SK-N-SH (cell line): ENCODE data around the gene WASF3. TPM values are rescaled to one million over a fixed set of nuclear protein-coding genes. Genes with fewer than 3 reads are reported as not detected.
A peak's percentile ranks its signal among the peaks of the same experiment; 100 is the strongest.
"Not testable (repeated sequence)": the region's sequence is repeated elsewhere in the genome, so short reads cannot be mapped to it uniquely, and the experiment has no call there.

Experiments
- CTCF ChIA-PET: fragments of 300-600, 350-600 bp; formaldehyde crosslinking; extraction: SDS; loops from one replicate; lab custom pipeline; 2021; lab: Yijun Ruan, JAX
- POLR2A ChIA-PET: fragments of 350-600 bp; sonication (Branson Sonifier 250); formaldehyde crosslinking; extraction: SDS; loops from one replicate; lab custom pipeline; 2020; ENCODE audit warnings: antibody characterized with exemption, inconsistent platforms; lab: Yijun Ruan, JAX
- DNase-seq: peaks from one replicate; pipeline ENCODE4 v3.0.0; 2012
- H2AFZ ChIP-seq: fragments of 200-600 bp; sonication (generic); 2 replicates; pipeline ENCODE4 v1.8.1; 2016; ENCODE audit warnings: antibody characterized with exemption, mild to moderate bottlenecking, low read depth
- H3F3A ChIP-seq: fragments of 200-600 bp; sonication (generic); replicated peaks from 2 replicates; pipeline ENCODE3; 2016; ENCODE audit warnings: antibody characterized with exemption, mild to moderate bottlenecking; ENCODE audit not compliant: insufficient read depth
- H3K27ac ChIP-seq, 2 experiments: fragments of 200-500 bp in 1 of 2; fragments of 200-600 bp in 1 of 2; sonication (Bioruptor generic) in 1 of 2; sonication (generic), shearing (Covaris generic) in 1 of 2; 2 replicates each; pipeline versions ENCODE4 v1.5.1 to v1.6.1; 2014 to 2016; ENCODE audit warnings: low read depth in 2 of 2, inconsistent platforms in 1 of 2, low read length in 1 of 2, mild to moderate bottlenecking in 1 of 2, mixed read lengths in 1 of 2
- H3K27me3 ChIP-seq: fragments of 200-600 bp; sonication (generic), shearing (Covaris generic); 2 replicates; pipeline ENCODE4 v1.6.1; 2016; ENCODE audit warnings: mixed run types; ENCODE audit not compliant: insufficient read depth
- H3K36me3 ChIP-seq, 2 experiments: fragments of 200-500 bp in 1 of 2; fragments of 200-600 bp in 1 of 2; sonication (Bioruptor generic) in 1 of 2; sonication (generic) in 1 of 2; replicated peaks in 1 of 2; 2 replicates each; pipeline versions ENCODE3 to v1.5.1; 2014 to 2016; ENCODE audit warnings: low read length in 1 of 2, mild to moderate bottlenecking in 1 of 2; ENCODE audit not compliant: insufficient read depth in 2 of 2, control insufficient read depth in 1 of 2
- H3K4me1 ChIP-seq, 2 experiments: fragments of 200-500 bp in 1 of 2; fragments of 200-600 bp in 1 of 2; sonication (Bioruptor generic) in 1 of 2; sonication (generic), shearing (Covaris generic) in 1 of 2; 2 replicates each; pipeline versions ENCODE4 v1.5.1 to v1.6.1; 2014 to 2016; ENCODE audit warnings: low read depth in 1 of 2, low read length in 1 of 2, mixed run types in 1 of 2; ENCODE audit not compliant: insufficient read depth in 2 of 2, control insufficient read depth in 1 of 2
- H3K4me2 ChIP-seq: fragments of 200-600 bp; sonication (generic), shearing (Covaris generic); 2 replicates; pipeline ENCODE4 v1.6.1; 2017; ENCODE audit warnings: mixed run types
- H3K4me3 ChIP-seq, 2 experiments: fragments of 200-500 bp in 1 of 2; fragments of 200-600 bp in 1 of 2; sonication (Bioruptor generic) in 1 of 2; sonication (generic), shearing (Covaris generic) in 1 of 2; 2 replicates each; pipeline versions ENCODE4 v1.5.1 to v1.8.1; 2014 to 2016; ENCODE audit warnings: low read depth in 2 of 2, inconsistent platforms in 1 of 2, low read length in 1 of 2, mild to moderate bottlenecking in 1 of 2, mixed read lengths in 1 of 2, moderate library complexity in 1 of 2
- H3K79me2 ChIP-seq: fragments of 200-600 bp; sonication (generic); 2 replicates; pipeline ENCODE4 v1.8.1; 2017; ENCODE audit warnings: mild to moderate bottlenecking; ENCODE audit not compliant: insufficient read depth
- H3K9ac ChIP-seq: fragments of 200-600 bp; sonication (generic); 2 replicates; pipeline ENCODE4 v1.6.1; 2017; ENCODE audit warnings: mixed run types
- H3K9me2 ChIP-seq: fragments of 200-600 bp; sonication (generic); 2 replicates; pipeline ENCODE4 v1.6.1; 2017; ENCODE audit warnings: mixed run types
- H3K9me3 ChIP-seq: fragments of 200-600 bp; sonication (generic); 2 replicates; pipeline ENCODE4 v1.6.1; 2017; ENCODE audit warnings: mixed run types, mild to moderate bottlenecking, moderate library complexity
- H4K20me1 ChIP-seq: fragments of 200-600 bp; sonication (generic); 2 replicates; pipeline ENCODE4 v1.6.1; 2017; ENCODE audit warnings: mild to moderate bottlenecking, mixed run types; ENCODE audit not compliant: insufficient read depth
- EZH2phosphoT487 ChIP-seq: fragments of 200-600 bp; sonication (generic); IDR thresholded peaks from 2 replicates; pipeline ENCODE4 v1.6.1; 2017; ENCODE audit warnings: low read depth, mixed run types, mild to moderate bottlenecking, antibody characterized with exemption, moderate library complexity, borderline replicate concordance
- FOSL2 ChIP-seq: IDR thresholded peaks from 2 replicates; pipeline ENCODE4 v1.4.0; 2012; ENCODE audit warnings: low read depth, mild to moderate bottlenecking, moderate library complexity, borderline replicate concordance
- MEF2A ChIP-seq: IDR thresholded peaks from 2 replicates; pipeline ENCODE4 v1.4.0; 2012; ENCODE audit warnings: low read depth, borderline replicate concordance
- NFIC ChIP-seq: IDR thresholded peaks from 2 replicates; pipeline ENCODE4 v1.4.0; 2012; ENCODE audit warnings: borderline replicate concordance
- POLR2AphosphoS5 ChIP-seq: IDR thresholded peaks from 2 replicates; pipeline ENCODE4 v1.6.1; 2012; ENCODE audit warnings: low read depth, low read length
- RAD21 ChIP-seq: IDR thresholded peaks from 2 replicates; pipeline ENCODE4 v1.6.1; 2012; ENCODE audit warnings: mild to moderate bottlenecking, low read length
- SIN3A ChIP-seq: IDR thresholded peaks from 2 replicates; pipeline ENCODE4 v1.6.1; 2012; ENCODE audit warnings: low read depth, mild to moderate bottlenecking, low read length, moderate library complexity, borderline replicate concordance
- WGBS: methylation state at CpG from one replicate; pipeline ENCODE4 v1.1.6; 2017; ENCODE audit warnings: low lambda C conversion rate; 5-methylcytosine and 5-hydroxymethylcytosine counted together
- polyA plus RNA-seq, 3 experiments: library from polyadenylated mRNA; depleted of rRNA; stranded (reverse); fragments of >200 nt; gene quantifications; 2 replicates each; pipeline ENCODE4 v1.2.3, GENCODE V29; 2012

Gene WASF3
- polyA plus RNA-seq, 1 of the 3 experiments (the other 2 are of a cell fraction), result 10.4 TPM

- no peaks in the 10 kb centered on the region for H3K4me1 ChIP-seq
- no peaks in the 10 kb centered on the region for H4K20me1 ChIP-seq
- H2AFZ ChIP-seq, result no peak overlapping the region
- TF ChIP-seq POLR2AphosphoS5 (no peak), RAD21 (peak; percentile 40; the same call in 1 of the 2 replicates)
- peaks cover 3 to 25% of the 10 kb centered on the region in 2 experiments for H3K36me3 ChIP-seq
- no peaks in the 10 kb centered on the region for H3K9me2 ChIP-seq
- H3K4me3 ChIP-seq, result no peak overlapping the region
- H3K9me3 ChIP-seq, result 0 out of 2 replicates have a peak, but pooled peaks cover 12% of the 10 kb centered on the region
- CTCF ChIA-PET, result interaction anchor here (0.9 to 1.6 kb wide), 4 partner anchors 10 to 132 kb away, joined by 3 to 5 read pairs (median 4); no protein-coding TSS in a partner anchor
- no peak overlapping the region for H3K4me2 ChIP-seq
- H3K79me2 ChIP-seq, result peaks cover 23% of the 10 kb centered on the region
- peaks cover 5% of the 10 kb centered on the region for H3F3A ChIP-seq
- DNase-seq, result no peak
- no peaks in the 10 kb centered on the region for H3K27me3 ChIP-seq
- H3K9ac ChIP-seq, result no peak overlapping the region
- 90% methylated on average over 4 of the region's 8 CpGs for WGBS
- no peak overlapping the region for H3K27ac ChIP-seq
- POLR2A ChIA-PET, result no interaction called here
Measured at GRCh38 chr13:26628706-26629105, 71.2 kb downstream of the WASF3 start.

DNA sequence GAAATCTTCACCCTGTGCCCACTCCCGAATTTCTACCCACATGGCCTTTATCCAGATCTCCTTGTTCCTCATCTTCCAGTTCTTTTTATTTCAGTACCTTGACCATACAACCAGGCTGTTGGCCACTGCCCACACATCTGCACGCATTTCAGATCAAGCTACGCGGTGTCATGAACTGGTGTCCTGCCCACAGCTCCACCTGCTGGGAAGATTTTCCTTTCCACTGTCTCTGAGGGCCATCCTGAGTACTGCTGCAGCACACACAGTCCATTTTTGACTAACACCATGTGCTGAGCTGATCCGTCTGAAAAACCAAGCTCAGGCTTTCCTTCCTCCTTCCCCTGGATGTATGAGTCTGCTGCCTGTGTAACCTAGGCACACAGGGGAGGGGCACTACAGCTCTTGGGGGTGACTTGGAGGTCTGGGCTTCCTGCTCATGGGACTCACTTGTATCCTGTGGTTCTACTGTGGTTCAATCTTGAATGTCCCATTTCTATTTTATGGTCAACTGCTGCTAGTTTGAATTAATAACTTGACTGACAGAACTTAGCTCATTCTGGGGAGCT, 71.9 kb downstream of the WASF3 start:
- DNase-seq, result no peak
- Histone ChIP-seq H3K9ac (no peak overlapping the region), H3K79me2 (peaks cover 29% of the 10 kb centered on the region), H3K36me3 (peaks cover 3 to 20% of the 10 kb centered on the region in 2 experiments)
- TF ChIP-seq NFIC, result no peak
- no peak for TF ChIP-seq SIN3A
- no peak for TF ChIP-seq MEF2A
- TF ChIP-seq FOSL2, result no peak
- TF ChIP-seq EZH2phosphoT487, result no peak
- TF ChIP-seq, all 33 proteins: peak for 0
- Histone ChIP-seq H2AFZ (no peak overlapping the region), H3K4me1 (no peaks in the 10 kb centered on the region), H3K4me2 (no peak overlapping the region), H3F3A (peaks cover 5% of the 10 kb centered on the region), H3K4me3 (no peak overlapping the region), H4K20me1 (no peaks in the 10 kb centered on the region), H3K9me3 (0 out of 2 replicates have a peak, but pooled peaks cover 6% of the 10 kb centered on the region), H3K9me2 (no peaks in the 10 kb centered on the region), H3K27me3 (no peaks in the 10 kb centered on the region), H3K27ac (no peak overlapping the region)
- ChIA-PET POLR2A (no interaction called here), CTCF (interaction anchor here (0.7 to 1.6 kb wide), 5 partner anchors 10 to 445 kb away, joined by 3 to 5 read pairs (median 4); no protein-coding TSS in a partner anchor)
- 90% methylated on average over 5 of the region's 5 CpGs for WGBS

GRCh38 chr13:26635634-26636033, 78.2 kb downstream of the WASF3 start:
- H3K9me3 ChIP-seq, H3K9me2 ChIP-seq, H3K4me1 ChIP-seq, DNase-seq, CTCF ChIA-PET, H3K4me3 ChIP-seq, H3K27me3 ChIP-seq, H4K20me1 ChIP-seq, H3K4me2 ChIP-seq, H2AFZ ChIP-seq, H3K27ac ChIP-seq, H3F3A ChIP-seq, POLR2A ChIA-PET, H3K9ac ChIP-seq: not testable (repeated sequence)
- WGBS, result 90% methylated on average over 4 of the region's 6 CpGs
- Histone ChIP-seq H3K79me2 (peaks cover 27% of the 10 kb centered on the region), H3K36me3 (peaks cover 0 to 16% of the 10 kb centered on the region in 2 experiments)

DNA sequence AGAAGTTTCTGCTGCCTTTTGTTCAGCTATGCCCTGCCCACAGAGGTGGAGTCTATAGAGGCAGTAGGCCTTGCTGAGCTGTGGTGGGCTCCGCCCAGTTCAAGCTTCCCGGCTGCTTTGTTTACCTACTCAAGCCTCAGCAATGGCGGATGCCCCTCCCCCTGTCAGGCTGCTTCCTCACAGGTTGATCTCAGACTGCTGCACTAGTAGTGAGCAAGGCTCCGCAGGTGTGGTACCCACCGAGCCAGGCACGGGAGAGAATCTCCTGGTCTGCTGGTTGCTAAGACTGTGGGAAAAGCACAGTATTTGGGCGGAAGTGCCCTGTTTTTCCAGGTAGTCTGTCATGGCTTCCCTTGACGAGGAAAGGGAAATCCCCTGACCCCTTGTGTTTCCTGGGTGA, 78.6 kb downstream of the WASF3 start:
- Histone ChIP-seq H3K79me2 (peaks cover 24% of the 10 kb centered on the region), H3K36me3 (peaks cover 0 to 16% of the 10 kb centered on the region in 2 experiments)
- H2AFZ ChIP-seq, H3F3A ChIP-seq, H3K4me2 ChIP-seq, H3K27ac ChIP-seq, DNase-seq, H3K9me3 ChIP-seq, H3K4me1 ChIP-seq, CTCF ChIA-PET, H3K27me3 ChIP-seq, H3K4me3 ChIP-seq, H3K9ac ChIP-seq, H3K9me2 ChIP-seq, H4K20me1 ChIP-seq: not testable (repeated sequence)
- POLR2A ChIA-PET, result interaction anchor here (0.7 kb wide), 1 partner anchor 15 kb away, joined by 3 read pairs; no protein-coding TSS in a partner anchor
- 50% methylated on average over 2 of the region's 8 CpGs for WGBS
